B cell (primary cell): ENCODE measurements around the gene ZNF587. TPM values are rescaled to one million over a fixed set of nuclear protein-coding genes. Genes with fewer than 3 reads are reported as not detected.

Source experiments
- ATAC-seq: fragments of 200-7000 bp; cut with Tn5 transposase; one replicate; pipeline ENCODE4 v1.10.0; 2021; ENCODE audit warnings: low read depth, mild to moderate bottlenecking, moderate number of reproducible peaks, moderate library complexity
- CTCF ChIA-PET: fragments of 350-600 bp; sonication (Branson Sonifier 250); formaldehyde crosslinking; loops from one replicate; lab custom pipeline; 2021; ENCODE audit warnings: antibody characterized with exemption, inconsistent platforms; lab: Charles Lee
- POLR2A ChIA-PET: fragments of 350-600 bp; sonication (Branson Sonifier 250); formaldehyde crosslinking; loops from one replicate; lab custom pipeline; 2021; ENCODE audit warnings: antibody characterized with exemption; lab: Charles Lee
- DNase-seq: peaks from one replicate; pipeline ENCODE4 v3.0.0; 2013
- H2AFZ ChIP-seq: 2 replicates; pipeline ENCODE4 v1.6.1; 2012; ENCODE audit warnings: mild to moderate bottlenecking, low read depth, low read length; ENCODE audit not compliant: insufficient read depth, poor library complexity, severe bottlenecking
- H3K27ac ChIP-seq, 2 donors: 1 replicate in 1 of 2; 2 replicates in 1 of 2; pipeline ENCODE4 v1.5.1; 2012 to 2013; ENCODE audit warnings: low read length in 2 of 2, mild to moderate bottlenecking in 2 of 2, moderate library complexity in 1 of 2
- H3K27me3 ChIP-seq, 4 experiments: fragments of 200-600 bp in 1 of 4; sonication (generic) in 1 of 4; replicated peaks in 1 of 4; 1 replicate in 2 of 4; 2 replicates in 2 of 4; pipeline versions ENCODE4 v1.6.1 to v1.7.0; 2013 to 2016; ENCODE audit warnings: low read length in 3 of 4, mild to moderate bottlenecking in 2 of 4, mixed read lengths in 1 of 4, moderate library complexity in 1 of 4; ENCODE audit not compliant: insufficient read depth in 4 of 4, control insufficient read depth in 3 of 4; ENCODE audit errors: control extremely low read depth in 1 of 4
- H3K36me3 ChIP-seq, 2 experiments: replicated peaks in 1 of 2; 1 replicate in 1 of 2; 2 replicates in 1 of 2; pipeline versions ENCODE4 v1.6.1 to v1.7.1; 2013; ENCODE audit warnings: low read length in 1 of 2; ENCODE audit not compliant: insufficient read depth in 2 of 2, control insufficient read depth in 1 of 2; ENCODE audit errors: control extremely low read depth in 1 of 2, extremely low read depth in 1 of 2
- H3K4me1 ChIP-seq, 2 donors: fragments of 200-600 bp in 1 of 2; sonication (generic) in 1 of 2; 1 replicate in 1 of 2; 2 replicates in 1 of 2; pipeline versions ENCODE4 v1.5.1 to v1.6.1; 2013 to 2017; ENCODE audit warnings: low read length in 2 of 2; ENCODE audit not compliant: control insufficient read depth in 2 of 2, insufficient read depth in 2 of 2
- H3K4me2 ChIP-seq: replicated peaks from 2 replicates; pipeline ENCODE3; 2012; ENCODE audit warnings: mild to moderate bottlenecking, low read depth, low read length; ENCODE audit not compliant: poor library complexity, severe bottlenecking
- H3K4me3 ChIP-seq, 5 experiments: fragments of 200-600 bp in 1 of 5; sonication (generic) in 1 of 5; 1 replicate in 3 of 5; 2 replicates in 2 of 5; pipeline versions ENCODE4 v1.5.1 to v1.7.0; 2011 to 2016; ENCODE audit warnings: low read length in 4 of 5, mild to moderate bottlenecking in 4 of 5, low read depth in 2 of 5, control low read depth in 1 of 5, moderate library complexity in 1 of 5; ENCODE audit not compliant: insufficient read depth in 1 of 5; ENCODE audit errors: control extremely low read depth in 1 of 5, extremely low read depth in 1 of 5
- H3K79me2 ChIP-seq: fragments of 200-600 bp; sonication (generic); one replicate; pipeline ENCODE4 v1.6.0; 2016; ENCODE audit warnings: low read length; ENCODE audit not compliant: control insufficient read depth, insufficient read depth
- H3K9ac ChIP-seq: fragments of 200-600 bp; sonication (generic); 2 replicates; pipeline ENCODE4 v1.6.1; 2017; ENCODE audit warnings: mild to moderate bottlenecking, low read length, moderate library complexity
- H3K9me3 ChIP-seq, 3 donors: one replicate each; pipeline versions ENCODE4 v1.6.1 to v1.7.1; 2013; ENCODE audit warnings: low read length in 2 of 3; ENCODE audit not compliant: control insufficient read depth in 2 of 3, insufficient read depth in 1 of 3; ENCODE audit errors: control extremely low read depth in 1 of 3
- H4K20me1 ChIP-seq: 2 replicates; pipeline ENCODE4 v1.6.0; 2012; ENCODE audit warnings: mild to moderate bottlenecking, low read length; ENCODE audit not compliant: insufficient read depth, control insufficient read depth, poor library complexity, severe bottlenecking
- H3K27ac Mint-ChIP-seq: one replicate; pipeline ENCODE4 v1.8.0; 2021; ENCODE audit warnings: mixed read lengths
- H3K27me3 Mint-ChIP-seq: one replicate; pipeline ENCODE4 v1.8.0; 2021; ENCODE audit warnings: mixed read lengths
- H3K4me1 Mint-ChIP-seq: one replicate; pipeline ENCODE4 v1.8.0; 2021; ENCODE audit warnings: mixed read lengths
- H3K4me3 Mint-ChIP-seq: one replicate; pipeline ENCODE4 v1.8.0; 2021; ENCODE audit warnings: mixed read lengths
- H3K9me3 Mint-ChIP-seq: one replicate; pipeline ENCODE4 v1.8.0; 2022; ENCODE audit warnings: mixed read lengths; ENCODE audit not compliant: insufficient read depth
- CTCF ChIP-seq: fragments of 200-600 bp; IDR thresholded peaks from one replicate; pipeline ENCODE4 v1.8.0; 2022; ENCODE audit warnings: antibody characterized with exemption, mild to moderate bottlenecking
- EZH2 ChIP-seq: IDR thresholded peaks from 2 replicates; pipeline ENCODE4 v1.6.1; 2012; ENCODE audit warnings: borderline replicate concordance, low read depth, mild to moderate bottlenecking, moderate library complexity, low read length; ENCODE audit not compliant: insufficient read depth, poor library complexity, severe bottlenecking
- WGBS: methylation state at CpG from one replicate; pipeline ENCODE4 v1.1.5; 2013; ENCODE audit warnings: missing lambda C conversion rate; ENCODE audit not compliant: insufficient coverage; 5-methylcytosine and 5-hydroxymethylcytosine counted together
- intact Hi-C: fragments of 100-400 bp; cut with micrococcal nuclease; formaldehyde crosslinking; loops from one replicate; pipeline ENCODE4 v1.10.0; 2022
- polyA plus RNA-seq: library from polyadenylated mRNA; depleted of rRNA; stranded (reverse); fragments of >200 nt; gene quantifications from 2 replicates; pipeline ENCODE4 v1.2.3, GENCODE V29; 2012
- total RNA-seq, 2 donors: library from RNA; stranded (reverse); fragments of 120-200 nt in 1 of 2; gene quantifications; 1 replicate in 1 of 2; 2 replicates in 1 of 2; pipeline versions ENCODE4 v1.2.3 to v1.2.4, GENCODE V29; 2013 to 2022

The ZNF587 gene
- total and polyA plus RNA-seq, 2 donors (not counting 1 experiment from before 2014, with no cell fraction given) = 16.6 to 72.9 TPM

GRCh38 chr19:57813919-57814504 lies 35.6 kb upstream of the ZNF587 start:
- Histone ChIP-seq H4K20me1 (no peaks in the 10 kb centered on the region), H3K36me3 (peaks cover 2 to 15% of the 10 kb centered on the region in 2 experiments), H3K9me3 (no peaks in the 10 kb centered on the region), H2AFZ (peak overlapping the region; percentile 97), H3K4me3 (peak overlapping the region; percentile 45 to 96 (median 87)), H3K4me1 (peaks cover 12 to 26% of the 10 kb centered on the region in 2 donors), H3K27ac (peak overlapping the region; percentile 65 to 84), H3K9ac (peak overlapping the region; percentile 97), H3K4me2 (peak overlapping the region; percentile 91), H3K27me3 (no peaks in the 10 kb centered on the region), H3K79me2 (peaks cover 68% of the 10 kb centered on the region)
- DNase-seq (no peak), ATAC-seq (no peak)
- Mint-ChIP-seq H3K27ac (peak overlapping the region; percentile 94), H3K4me3 (peak overlapping the region; percentile 97), H3K27me3 (no peaks in the 10 kb centered on the region), H3K4me1 (peaks cover 42% of the 10 kb centered on the region), H3K9me3 (no peaks in the 10 kb centered on the region)
- no peak for TF ChIP-seq CTCF
- no peak for TF ChIP-seq EZH2
- ChIA-PET CTCF (interaction anchor here (1.2 kb wide), 1 partner anchor 44 kb away, joined by 3 read pairs; the partner anchor contains the start of gene ZNF586), POLR2A (interaction anchor here (0.5 to 1.3 kb wide), 3 partner anchors 76 to 674 kb away, joined by 3 to 7 read pairs (median 3); no protein-coding TSS in a partner anchor)
- intact Hi-C loops = loop anchor here (1.0 to 10.0 kb wide), 3 partner anchors 68 to 379 kb away; partner anchors contain the start of genes ZNF211, ZNF749 and ZNF776
- WGBS = 39% methylated on average over 13 of the region's 13 CpGs
